ENCODE data around the gene TMEM154.

Gene TMEM154

DNA sequence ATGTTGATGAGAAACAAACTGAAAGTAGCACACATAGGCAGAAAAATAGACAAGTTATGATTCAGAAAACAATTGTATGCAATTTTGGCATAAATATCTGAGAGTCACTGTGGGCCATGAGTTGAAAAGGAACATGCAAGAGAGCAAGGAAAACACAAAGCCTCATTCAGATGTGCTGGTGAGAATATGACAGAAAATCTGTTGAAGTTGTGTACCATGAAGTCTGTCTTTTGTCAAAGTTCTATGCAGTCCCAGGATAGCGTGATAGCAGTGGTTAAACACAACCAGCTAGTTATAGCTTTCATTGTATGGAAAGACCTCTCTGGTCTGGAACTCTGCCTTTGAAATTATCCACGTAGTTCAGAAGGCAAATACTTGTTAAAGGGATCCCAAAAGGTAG is 53.0 kb downstream of the TMEM154 start:
- DNase-seq: no peak

DNA sequence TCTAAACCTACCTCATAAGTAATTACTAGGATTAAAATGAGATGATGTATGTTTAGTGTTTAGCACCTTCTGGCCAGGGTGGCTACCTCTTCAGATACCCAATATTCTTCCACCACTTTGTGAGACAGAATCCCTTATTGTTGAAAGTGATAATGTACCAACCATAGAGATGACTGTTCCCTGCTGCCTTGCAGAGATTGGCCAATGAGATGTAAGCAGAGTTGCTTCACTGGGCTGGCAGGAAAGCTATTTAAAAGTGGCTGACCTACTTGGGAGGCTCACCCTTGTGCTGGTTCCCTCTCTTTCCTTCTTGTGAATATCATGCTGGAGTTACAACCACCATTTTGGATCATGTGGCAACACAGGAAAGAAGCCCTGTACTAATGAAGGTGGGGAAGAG is 58.9 kb downstream of the TMEM154 start:
- DNase-seq: no peak

DNA sequence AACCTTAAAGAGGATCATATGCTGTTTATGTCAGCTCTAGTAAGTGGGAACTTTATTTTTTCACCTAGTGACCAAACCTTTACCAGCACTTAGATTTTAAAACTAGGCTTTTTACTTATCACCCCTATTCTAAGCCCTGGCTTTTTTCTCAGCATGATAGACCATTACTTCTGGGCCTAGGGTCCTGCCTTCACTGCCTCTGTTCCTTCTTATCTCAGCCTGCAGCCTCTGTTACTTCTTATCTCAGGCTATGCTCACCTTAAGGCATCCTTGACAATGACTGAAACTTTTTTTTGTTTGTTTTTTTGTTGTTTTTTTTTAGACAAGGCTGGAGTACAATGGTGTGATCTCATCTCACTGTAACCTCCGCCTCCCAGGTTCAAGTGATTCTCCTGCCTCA is 59.6 kb downstream of the TMEM154 start:
- DNase-seq: no peak

DNA sequence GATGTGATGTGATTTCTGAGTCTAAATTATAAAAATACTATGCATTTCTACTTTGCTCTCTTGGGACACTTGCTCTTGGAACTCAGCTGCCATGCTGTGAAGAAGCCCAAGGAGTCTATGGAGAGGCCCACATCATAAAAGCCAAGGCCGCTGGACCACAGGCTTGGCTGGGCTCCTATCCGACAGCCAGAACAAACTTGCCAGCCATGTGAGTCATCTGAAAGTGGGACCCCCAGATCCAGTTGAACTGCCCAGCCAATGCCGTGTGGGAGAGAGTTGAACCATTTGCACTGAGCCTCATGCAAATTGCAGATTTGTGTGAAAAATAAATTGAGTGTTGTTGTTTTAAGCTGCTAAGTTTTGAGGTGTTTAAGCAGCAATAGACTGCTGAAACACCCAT is 60.2 kb downstream of the TMEM154 start:
- DNase-seq: no peak

DNA sequence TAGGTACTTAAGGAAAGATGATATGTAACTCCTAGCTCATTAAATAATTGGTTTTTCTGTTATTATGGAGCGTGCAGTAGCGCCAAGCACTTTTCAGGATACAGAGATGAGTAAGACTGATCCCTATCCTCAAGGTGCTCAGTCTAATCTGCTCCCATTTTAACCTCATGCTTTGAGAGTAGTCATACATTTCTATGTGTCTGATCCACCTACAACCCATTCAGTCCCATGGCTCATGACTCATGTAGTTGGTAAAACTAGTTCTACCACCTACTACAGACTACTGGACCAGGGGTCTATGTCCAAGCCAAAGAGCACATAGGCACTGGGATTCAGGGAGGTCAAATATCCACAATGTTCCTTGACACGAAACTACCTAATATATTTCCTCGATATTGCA is 60.8 kb downstream of the TMEM154 start:
- DNase-seq: no peak

DNA sequence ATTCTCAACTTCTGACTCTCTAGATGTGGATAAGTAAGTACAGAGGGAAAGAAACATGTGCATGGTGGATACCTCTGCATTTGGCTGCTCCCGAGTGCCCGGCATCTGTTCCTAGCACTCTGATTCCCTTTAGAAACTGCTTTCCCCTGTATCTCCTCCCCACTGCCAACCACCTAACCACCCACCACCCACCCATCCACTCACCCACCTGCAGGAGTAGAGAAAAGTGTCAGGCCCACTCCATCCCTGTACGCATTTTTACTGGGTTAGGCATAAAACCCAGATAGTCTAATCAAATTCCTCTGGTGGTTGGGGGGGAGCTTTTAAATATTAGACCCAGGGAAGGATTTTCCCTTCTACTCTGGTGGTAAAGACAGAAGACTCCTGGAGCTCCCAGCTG is 63.0 kb downstream of the TMEM154 start:
- no peak for DNase-seq

DNA sequence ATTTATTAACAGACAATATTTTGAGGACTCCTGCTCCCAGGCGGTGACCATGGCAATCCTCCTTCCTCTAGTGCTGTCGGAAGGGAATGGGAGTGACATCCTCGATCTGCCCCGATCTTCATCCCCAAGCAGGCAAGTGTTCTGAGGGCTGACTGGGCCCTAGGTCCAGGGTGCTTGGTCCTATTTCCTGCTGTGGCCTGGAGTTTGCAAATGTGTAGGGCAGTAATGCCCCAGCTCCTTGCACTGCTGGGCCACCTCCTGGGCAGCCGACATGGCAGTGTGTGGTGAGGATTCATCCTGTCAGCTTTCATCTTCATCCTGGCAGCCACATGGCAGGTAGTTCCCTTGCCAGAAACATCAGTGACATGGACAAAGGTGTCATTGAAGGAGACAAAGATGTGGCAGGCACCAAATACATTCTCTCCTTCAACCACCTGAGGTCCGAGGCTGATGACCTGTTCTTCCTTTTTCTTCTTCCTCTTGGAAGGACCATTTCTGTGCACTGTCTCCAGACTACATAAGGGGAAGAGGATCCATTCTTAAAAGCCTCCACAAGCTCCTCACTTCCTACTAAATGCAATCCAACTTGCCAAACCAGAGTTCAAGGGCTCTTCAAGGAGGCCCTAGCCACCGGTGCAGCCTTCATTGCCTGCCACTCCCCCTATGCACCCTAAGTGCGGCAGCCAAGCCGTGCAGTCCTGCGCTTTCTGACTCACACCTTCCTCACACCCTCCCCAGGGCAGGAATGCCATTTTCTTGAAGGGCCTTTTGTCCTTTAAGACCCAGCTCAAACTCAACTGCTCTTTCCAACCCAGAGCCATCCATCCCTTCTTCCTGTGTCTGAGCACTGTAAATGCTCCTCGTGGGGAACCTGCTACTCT is 65.7 kb downstream of the TMEM154 start:
- no peak for DNase-seq

DNA sequence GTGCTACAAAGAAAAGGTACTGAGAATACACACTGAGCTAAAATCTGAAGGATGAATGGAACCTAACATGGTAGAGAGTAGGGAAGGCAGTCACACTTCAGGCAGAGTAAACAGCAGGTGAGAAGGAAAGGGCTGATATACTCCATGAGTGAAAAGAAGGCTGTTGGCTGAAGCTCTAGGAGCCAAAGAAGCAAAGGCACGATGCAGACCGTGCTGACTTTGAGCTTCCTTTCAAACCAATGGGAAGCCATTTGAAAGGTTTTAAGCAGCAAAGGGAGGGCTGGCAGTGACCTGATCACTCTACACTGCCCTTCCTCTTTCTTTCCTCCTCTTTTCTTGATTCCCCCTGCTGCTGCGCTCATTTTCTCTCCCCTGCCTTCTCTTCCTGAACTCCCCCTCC is 66.4 kb downstream of the TMEM154 start:
- DNase-seq: no peak

DNA sequence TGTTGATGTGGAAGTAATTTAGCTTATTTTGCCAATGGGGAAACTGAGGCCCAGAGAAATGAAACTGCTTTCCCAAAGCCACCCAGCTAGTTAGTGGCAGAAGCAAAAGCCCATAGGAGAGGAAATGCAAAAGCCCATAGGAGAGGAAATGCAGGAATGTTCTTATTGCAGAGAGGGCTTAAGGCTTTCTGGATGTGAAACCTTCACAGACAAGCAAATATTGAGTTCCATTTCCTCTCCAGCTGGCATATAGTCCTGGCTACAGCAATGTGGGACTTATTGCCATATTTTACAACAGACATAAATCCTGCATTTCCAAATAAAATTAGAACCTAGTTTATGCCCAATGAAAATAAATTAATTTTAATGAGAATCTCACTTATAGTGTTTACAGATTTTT is 69.7 kb downstream of the TMEM154 start:
- no peak for DNase-seq

DNA sequence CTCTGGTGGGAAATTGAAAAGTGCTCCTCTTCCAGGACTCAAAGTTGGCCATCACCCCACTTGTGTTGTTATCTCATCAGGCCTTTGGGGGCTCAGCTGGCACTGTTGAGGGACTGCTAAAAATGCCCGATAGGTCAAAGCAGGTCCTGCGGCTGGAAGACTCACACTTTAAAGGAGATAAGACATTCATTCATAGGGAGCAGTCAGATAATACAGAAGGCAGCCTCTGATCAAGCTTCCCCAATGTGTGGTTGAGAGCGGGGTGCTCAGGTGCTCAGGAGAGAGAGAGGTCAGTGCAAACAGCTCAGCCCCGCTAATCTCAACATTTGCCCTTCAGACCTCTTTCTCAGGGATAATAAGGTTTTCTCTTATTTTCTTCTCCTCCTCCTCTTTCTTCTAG is 70.3 kb downstream of the TMEM154 start:
- no peak for DNase-seq

DNA sequence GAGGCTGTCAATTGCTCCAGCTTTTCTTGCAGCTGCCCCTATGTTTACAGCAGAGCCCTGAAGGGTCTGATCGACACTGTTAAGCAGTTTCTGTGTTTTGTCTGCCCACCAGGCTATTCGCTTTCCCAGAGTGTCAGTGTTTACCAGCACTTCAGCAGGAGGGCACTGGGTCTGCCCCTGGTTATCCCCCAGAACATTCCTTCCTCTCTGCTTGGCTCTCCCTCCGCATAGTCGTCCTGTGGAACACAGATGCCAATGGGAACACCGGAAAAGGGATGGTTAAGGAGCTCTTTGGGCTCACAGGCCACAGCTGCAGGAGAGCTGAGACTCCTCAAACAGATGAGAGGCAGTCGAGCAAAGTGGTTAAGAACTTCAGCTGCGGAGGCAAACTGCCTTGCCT is 72.6 kb downstream of the TMEM154 start:
- DNase-seq: no peak

DNA sequence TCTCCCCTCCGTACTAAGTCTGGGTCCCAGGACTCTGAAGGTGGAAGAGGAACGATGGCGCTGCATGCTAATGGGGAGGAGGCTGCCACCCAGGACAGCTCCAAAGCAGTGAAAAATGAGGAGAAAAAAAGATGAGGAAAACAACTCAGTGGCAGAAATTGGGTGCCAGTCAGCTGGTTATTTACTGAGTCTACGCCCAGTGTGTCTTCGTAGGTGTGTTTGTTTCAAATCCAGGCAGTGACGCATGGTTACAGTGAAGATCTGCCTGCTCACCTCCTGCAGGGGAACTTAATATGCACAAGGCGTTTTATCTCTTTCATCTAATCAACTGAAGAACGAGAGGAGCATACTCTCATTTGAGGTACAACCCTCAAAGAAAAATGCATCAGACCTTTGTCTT is 73.0 kb downstream of the TMEM154 start:
- no peak for DNase-seq

DNA sequence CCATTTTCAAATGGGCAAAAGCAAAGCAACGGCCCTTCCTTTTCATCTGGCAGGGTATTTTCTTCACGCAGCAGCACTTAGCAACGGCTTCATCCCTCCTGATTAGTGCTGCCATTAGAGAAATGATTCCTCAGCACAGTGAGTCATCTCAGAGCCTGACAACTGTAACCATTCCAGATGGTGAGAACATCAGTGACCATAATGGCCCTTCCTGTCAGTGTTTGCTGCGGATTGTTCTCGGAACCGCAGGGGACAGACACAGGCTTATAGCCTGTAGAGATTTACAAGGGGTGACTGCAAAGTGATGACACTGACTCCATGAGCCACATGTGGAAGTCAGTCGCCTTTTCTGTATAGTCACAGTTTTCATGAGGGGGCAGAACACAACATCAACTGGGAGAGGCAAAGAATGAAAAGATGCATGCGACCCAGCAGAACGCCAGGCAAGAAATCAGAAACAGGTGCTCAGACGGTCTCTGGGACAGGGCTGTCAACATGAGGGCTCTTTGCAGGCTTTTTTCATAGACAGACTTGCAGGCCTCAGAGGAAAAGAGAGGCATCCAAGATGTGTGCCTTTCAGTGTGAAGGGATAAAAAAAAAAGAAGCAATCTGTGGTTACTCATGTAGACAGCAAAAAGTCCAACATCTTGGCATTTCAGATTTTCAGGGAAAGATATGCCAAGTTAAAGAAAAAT is 74.0 kb downstream of the TMEM154 start:
- DNase-seq: peak in 2 of 14 donors; percentile 55 to 59

DNA sequence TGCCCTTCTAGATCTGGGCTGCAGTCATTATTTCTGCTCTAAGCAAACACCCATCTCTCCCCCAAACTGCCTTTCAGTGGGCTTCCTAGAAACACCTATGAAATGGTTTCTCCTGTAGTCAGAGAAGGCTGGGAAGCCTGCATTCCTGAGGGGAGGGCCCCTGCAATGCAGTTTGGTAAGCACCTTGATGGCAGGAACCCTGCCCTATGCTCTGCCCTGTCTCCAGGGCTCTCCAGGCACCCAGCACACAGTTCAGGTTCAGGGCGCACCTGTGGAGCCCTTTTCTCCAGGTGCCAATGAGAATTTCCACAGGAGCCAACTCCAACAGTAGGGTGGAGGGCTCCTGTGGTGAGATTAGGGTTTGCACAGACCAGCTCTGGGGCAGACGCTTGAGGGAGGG is 74.8 kb downstream of the TMEM154 start:
- no peak for DNase-seq

DNA sequence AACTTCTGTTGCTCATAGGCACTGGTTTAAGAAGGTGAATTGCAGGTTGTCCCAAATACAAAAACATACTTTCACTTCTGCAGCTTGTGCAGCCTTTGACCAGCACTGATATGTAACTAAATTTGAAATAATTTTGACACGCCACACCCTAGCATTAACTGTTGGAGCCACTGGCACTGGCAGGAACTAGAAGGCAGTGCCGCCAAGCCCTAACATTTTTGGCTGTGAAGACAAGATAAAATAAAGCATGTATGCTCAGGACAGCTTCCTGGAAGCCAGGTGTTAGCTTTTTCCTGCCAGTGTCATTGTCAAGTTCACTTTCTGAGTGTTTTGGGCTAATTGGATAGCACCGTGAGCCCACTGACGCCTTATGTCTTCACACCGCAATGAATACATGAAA is 78.6 kb downstream of the TMEM154 start:
- no peak for DNase-seq

DNA sequence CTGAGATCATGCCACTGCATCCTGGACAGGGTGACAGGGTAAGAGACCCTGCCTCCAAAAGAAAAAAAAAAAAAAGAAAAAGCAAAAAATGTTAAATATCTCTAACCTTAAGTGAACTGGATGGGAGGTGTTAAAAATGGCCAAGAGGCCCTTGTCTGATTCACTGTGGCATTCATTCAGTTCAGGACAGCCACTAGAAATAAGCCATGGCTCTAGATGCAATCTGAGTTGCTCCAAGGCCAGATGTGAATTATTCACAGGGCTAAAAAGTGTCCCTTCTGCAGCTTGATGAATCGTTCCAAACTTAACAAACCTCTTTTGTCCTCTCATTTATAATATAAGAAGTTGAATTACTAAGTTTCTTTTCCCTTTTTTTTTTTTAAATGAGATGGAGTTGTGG is 80.2 kb downstream of the TMEM154 start:
- no peak for DNase-seq

DNA sequence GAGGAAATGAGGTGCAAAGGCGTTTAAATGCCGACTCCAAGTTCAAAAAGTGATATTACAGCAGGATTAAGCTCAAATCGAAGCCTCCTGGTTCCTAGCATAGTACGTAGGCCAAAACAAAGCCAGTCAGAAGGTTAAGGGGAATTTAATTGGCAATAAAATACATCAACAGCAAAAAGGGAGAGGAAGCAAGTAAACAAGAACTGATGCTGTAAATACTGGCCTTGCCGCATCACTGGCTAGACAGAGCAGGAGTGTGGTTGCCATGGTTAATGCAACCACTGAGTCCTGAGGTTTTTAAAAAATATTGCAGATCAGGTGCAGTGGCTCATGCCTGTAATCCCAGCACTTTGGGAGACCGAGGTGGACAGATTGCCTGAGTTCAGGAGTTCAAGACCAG is 80.7 kb downstream of the TMEM154 start:
- no peak for DNase-seq

DNA sequence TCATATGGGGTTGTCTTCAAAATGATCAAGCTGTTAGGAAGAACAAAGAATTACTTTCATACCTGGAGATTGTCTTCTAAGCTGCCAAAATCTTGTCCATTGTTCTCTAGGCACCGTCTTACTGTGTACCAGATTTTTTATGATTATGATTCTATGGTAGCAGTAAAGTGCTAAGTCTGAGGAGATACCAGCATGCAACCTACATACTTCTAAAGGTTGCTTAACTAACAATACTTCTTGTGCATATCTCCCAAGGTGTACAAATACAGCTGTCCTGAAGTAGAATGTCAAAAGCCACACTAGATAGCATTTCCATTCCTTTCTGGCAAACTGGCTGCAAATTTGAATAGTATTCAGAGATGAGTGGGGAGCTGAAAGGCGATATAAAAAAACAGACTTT is 81.3 kb downstream of the TMEM154 start:
- DNase-seq: no peak

DNA sequence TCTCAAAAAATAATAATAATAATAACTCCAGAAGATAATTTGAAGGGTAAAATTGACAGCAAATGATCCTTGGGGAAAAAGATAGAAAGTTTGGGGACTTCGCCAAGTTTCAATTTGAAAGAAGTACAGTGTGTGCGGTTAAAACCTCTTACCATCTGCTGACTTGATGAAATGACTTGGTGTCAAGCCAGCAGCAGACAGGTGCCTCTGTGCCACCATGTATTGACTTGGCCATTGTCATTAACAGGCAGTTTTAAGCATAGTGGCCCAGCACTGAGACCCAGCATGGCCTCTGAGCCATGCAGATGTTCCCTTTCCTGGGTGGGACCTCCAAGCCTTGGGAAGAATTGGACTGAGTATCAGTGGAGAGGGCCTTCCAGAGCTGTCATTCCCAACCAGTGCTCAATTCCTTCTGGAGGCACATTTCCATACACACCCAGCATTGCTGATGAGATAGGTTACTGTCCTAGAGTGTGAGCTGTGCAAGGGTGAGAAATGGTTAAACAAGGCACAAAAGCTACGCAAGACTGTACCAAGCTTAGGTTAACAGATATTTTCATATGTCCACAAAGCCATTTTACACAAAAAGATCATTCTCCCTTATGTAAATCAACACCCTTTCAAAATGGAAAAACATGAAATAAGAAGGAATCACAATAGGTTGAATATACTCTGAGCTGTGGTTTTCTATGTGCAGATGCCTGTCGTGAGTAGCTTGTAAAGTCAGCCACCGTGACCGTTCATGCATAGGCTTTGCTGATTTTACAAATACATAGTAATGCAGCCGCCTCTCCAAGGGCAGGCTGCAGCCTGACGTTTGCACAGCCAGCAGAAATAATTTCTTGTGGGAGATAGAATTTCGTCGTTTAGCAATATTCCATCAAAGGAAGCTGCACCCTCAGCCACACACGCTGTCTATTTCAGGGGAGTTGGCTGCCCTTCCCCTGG is 84.5 kb downstream of the TMEM154 start:
- DNase-seq: no peak

DNA sequence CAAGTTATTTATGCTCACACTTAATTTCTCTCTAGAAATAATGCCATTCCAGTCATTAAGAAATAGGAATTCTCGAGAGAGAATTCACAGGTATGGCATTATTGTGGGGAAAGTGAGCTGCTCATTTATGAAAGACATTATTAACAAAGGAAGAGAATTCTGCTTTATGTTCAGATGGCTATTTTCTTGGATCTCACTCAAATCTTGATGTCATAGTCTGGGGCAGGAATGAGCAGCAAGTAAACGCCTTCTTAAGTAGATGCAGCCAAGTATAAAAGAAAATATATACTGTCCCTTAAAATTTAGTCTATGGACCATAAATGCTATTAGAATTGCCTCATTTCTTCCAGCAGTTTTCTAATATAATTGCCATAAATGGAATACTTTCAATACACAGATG is 85.7 kb downstream of the TMEM154 start:
- DNase-seq: no peak

DNA sequence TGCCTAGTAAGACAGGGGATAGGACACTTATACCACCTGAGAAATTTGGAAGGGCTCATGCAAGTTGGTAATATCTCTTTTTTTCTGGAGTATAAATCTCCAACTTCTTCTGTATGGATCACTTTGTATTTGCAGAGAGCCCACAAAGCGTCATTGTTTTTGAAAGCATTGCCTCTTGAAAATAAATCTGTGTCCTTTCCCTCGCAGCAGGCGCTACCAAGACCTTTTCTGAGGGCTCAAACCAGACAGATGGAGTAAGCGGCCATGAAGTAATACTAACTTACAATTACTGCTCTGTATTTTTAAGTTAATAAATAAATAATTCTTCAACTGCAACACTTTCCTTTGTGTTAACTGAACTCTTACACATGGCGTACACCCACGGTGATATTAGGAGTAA is 87.9 kb downstream of the TMEM154 start:
- DNase-seq: peak in 1 of 14 donors; percentile 7

DNA sequence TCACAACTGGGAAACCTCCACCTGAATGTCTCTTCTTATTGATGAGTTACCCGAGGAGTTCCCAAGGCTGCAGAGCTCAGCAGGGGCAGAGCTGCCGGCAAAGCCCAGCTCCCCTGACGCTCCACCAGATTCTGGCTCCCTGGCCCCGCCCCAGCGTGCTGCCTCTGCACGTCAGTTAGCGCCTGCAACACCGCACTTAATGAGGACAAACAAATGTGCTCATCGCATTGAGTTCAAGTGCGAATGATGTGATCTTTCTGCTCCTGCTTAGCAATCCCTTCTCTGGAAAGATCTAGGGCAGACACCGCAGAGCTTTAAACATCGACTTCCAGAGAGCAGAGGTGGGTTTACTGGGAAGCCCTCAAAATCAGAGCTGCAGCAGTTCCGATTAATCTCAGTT is 88.4 kb downstream of the TMEM154 start:
- peak in 1 of 14 donors; percentile 8 for DNase-seq
